NCI-H1417 treated with DMSO at 0.1 percent for 48 hours (cell line): ENCODE measurements around the gene CFL1.
A peak's percentile ranks its signal among the peaks of the same experiment; 100 is the strongest.

Source experiments
- DNase-seq: peaks from one replicate; lab custom pipeline; 2025; lab: John Stamatoyannopoulos, UW

The CFL1 gene

DNA sequence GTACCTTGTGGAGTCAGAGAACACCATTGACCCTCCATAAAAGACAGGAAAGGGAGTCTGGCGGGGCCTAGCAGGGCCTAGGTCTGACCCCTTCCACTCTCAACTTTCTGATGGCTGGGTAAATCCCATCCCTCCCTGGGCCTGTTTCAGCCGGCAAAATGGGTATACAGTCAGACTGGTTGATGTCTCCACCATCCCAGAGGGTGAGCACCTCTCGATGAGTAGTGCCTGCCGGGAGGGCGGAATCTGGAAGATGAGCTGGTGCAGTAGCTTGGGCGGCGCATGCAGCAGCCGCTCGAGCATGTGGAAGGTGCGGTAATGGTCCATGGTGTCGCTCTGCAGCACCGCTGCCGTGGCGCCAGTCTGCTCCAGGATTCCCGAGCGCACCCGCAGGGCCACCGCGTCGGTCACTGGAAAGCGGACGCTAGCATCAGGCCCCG, 29.8 kb upstream of the CFL1 start:
- DNase-seq: no peak

DNA sequence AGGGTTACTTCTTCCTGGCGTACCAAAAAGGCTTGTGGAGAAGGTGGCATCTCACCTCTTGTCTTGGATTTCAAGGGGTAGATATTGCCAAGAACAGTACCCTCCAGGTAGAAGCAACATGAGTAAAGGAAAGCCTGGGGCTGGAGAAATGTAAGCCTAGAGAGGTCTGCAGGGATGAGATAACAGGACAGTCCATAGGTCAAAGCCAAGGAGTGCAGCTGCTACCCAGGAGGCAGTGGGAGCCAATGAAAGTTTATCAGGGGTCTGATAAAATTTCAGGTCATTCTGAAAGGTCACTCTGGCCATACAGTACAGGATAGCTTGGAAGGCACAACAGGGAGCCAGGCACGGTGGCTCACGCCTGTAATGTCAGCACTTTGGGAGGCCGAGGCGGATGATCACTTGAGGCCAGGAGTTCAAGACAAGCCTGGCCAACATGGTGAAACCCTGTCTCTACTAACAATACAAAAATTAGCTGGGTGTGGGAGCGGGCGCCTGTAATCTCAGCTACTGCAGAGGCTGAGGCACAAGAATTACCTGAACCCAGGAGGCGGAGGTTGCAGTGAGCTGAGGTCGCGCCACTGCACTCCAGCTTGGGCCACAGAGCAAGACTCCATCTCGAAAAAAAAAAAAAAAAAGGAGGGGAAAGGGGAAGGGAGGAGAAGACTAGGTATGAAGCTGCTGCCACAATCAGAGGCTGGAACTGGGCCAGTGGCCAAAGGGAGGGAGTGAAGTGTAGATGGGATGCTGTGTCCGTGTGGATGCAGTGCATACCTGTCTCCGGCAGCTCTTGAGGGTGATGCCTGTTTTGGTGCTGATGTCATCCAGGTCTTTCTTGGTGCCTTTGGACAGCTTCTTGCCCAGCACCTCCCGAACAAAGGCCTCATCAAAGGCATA, 29.1 kb upstream of the CFL1 start:
- no peak for DNase-seq

DNA sequence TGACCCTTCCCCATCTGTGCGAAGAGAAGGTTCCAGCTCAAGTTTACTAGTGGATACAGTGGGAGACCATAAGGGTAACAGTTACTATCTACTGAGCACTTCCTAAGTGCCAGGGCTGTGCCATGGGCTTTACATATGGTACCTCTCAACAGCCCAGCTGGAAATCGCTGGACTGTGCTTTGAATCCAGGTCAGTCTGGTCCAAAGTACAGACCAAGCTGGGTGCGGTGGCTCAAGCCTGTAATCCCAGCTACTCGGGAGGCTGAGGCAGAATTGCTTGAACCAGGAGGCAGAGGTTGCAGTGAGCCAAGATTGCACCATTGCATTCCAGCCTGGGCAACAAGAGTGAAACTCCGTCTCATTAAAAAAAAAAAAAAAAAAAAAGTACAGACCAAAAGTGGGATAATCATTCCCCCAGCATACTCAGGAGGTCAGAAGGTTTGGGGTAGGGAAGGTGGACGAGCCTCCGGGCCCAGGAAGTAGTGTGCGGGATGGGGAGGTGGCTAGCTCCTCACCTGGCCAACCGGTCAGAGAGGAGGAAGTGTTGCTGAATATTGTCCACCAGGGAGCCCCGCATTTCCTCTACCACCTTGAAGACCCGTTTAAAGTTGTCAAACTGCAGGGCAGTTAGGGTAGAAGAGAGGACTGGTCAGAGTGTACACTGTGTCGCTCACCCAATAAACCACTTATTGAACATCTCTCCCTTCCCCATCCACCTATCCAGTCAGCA, 28.0 kb upstream of the CFL1 start:
- DNase-seq: no peak

DNA sequence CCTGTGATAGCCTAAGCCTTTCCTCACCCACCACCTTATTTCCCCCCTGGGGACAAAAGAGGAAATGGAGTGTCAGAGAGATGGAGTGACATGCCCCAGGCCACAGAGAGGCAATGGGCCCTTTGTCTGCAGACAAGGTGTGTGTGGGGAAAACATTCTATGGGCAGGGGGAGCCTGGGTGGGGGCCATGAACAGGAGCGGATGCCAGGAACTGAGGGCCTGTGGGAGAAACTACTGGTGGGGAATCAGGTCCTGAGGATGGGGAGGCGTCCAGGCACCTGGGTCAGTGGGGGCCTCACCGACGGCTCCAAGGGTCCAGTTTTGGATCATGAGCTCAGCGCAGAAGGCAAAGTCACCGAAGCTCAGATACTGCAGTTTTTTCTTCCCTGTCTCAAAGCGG, 27.3 kb upstream of the CFL1 start:
- DNase-seq: no peak

DNA sequence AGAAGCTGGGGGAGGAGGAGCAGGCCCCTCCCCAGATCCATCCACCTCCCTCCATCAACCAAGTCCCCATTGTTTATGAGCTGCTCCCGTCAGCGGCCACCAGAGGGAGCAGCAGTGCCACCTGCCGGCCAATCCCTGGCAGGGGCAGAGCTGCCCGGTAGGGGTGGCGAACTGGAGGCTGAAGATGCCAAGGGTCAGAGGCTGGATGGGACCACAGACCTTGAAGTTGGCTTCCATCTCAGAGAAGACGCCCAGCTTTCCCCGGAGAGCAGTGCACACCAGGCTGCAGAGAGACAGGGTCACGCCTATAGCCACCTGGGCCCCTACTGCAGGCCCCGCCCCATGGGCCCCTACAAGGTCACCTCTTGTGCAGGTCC, 26.7 kb upstream of the CFL1 start:
- peak; percentile 37 for DNase-seq

DNA sequence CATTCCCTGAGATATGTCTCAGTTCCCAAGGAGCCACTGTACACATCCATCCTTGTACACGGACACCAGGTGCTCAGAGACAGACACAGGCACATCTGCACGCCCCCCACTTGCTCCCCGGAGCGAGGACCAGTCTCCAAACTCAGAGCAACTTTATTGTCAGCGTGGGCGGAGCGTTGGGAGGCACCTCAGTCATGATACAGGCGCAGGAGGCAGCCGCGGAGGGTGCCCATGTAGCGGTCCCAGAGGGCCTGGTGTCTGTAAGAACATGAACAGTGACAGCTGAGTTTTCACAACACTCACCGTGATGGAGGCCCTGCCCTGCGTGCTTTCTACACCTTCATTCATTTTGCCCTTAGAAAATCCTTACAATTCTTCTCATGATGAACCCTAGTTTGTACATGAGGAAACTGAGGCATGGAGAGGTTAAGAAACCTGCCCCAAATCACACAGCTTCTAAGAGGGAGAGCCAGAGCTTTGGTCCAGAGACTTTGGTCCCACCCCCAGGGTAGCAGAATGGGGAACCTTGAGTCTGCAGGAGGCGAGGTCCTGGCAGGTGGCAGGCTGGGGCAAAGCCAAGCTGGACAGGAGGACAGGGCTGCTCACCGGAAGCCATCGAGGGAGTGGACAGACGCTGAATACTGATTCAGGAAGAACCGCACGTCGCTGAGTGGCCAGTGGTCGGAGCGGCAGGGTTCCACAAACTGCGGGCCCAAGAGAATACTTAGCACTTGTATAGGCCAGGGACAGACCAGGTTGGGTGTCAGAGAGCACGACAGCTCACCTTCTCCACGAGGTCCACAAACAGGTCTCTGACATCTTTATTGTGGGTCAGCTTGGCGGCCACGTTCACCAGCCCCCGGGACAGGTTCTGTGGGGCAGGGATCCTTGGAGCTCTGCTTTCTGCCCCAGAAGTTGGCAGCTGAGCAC, 26.1 kb upstream of the CFL1 start:
- DNase-seq: no peak

DNA sequence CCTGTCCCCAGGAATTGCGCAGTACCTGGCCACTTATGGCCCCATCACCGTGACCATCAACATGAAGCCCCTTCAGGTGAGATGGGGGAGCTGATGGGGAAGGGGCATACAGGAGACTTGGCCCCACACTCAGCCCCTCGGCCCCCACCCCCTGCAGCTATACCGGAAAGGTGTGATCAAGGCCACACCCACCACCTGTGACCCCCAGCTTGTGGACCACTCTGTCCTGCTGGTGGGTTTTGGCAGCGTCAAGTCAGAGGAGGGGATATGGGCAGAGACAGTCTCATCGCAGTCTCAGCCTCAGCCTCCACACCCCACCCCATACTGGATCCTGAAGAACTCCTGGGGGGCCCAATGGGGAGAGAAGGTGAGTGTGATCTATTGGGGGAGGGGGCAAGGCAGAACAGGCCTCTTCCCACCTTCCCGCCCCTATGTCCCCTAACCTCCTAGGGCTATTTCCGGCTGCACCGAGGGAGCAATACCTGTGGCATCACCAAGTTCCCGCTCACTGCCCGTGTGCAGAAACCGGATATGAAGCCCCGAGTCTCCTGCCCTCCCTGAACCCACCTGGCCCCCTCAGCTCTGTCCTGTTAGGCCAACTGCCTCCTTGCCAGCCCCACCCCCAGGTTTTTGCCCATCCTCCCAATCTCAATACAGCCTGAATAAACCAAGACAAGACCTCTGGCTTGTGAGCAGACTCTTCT, 25.2 kb upstream of the CFL1 start:
- no peak for DNase-seq

DNA sequence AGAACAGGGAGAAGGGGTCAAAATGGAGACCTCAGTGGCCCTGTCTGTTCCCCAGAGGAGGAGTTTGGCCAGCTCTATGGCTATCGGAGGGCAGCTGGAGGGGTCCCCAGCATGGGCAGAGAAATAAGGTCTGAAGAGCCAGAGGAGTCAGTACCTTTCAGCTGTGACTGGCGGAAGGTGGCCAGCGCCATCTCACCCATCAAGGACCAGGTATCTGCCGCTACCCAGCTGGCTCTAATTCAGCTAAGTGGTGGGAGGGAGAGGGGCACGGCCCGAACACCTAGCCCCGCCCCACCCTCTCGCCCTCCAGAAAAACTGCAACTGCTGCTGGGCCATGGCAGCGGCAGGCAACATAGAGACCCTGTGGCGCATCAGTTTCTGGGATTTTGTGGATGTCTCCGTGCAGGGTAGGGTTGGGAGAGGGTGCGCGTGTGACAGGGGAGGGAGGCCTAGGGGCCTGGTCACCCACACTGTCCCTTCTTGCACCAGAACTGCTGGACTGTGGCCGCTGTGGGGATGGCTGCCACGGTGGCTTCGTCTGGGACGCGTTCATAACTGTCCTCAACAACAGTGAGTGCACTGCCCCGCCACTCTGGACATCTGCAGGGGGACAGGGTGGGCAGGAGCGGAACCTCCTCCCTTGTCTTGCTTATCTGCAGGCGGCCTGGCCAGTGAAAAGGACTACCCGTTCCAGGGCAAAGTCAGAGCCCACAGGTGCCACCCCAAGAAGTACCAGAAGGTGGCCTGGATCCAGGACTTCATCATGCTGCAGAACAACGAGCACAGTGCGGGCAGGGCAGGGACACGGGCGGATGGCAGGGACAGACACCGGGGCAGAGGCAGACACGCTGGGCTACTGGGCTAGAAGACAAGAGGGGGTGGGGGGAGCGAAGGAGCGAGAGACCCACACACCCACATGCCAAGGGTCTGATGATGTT, 24.4 kb upstream of the CFL1 start:
- no peak for DNase-seq

DNA sequence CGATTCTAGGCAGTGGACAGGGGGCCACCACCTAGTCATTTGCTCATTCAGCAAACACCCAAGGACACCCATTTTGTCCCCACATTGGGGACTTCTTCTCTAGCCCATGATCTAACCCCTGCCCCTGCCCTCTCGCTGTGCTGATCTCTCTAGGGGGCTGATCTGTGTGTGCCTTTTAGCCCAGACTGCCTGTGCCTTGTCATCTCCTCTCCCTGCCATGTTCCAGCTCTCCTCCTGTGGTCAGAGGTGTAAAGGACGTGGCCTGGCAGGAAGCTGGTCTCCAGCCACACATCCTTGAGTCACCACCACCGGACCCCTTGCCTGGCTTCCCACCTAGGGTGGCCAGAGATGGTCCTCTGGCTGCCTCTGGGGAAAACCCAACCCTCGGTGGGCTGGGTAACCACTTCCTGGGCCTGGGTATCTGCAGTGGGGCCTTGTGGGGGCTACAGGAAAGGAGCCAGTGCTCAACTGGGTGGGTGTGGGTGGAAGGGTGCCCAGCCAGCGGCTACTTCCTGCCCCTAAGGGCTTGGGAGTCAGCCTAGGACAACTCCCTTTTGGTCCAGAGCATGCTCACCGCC, 23.0 kb upstream of the CFL1 start:
- no peak for DNase-seq

DNA sequence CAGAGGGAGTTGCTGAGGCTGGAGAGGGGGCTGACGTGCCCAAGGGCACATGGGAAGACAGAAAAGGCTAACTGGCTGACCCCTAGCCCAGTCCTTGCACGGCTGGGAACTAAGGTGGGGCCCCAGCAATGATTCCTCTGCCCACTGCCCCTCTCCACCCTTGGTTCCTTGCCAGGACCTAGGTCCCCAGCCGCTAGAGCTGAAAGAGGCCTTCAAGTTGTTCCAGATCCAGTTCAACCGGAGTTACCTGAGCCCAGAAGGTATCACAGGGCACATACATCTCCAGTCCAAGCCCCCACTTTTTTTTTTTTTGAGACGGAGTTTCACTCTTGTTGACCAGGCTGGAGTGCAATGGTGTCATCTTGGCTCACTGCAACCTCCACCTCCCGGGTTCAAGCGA, 22.0 kb upstream of the CFL1 start:
- no peak for DNase-seq

DNA sequence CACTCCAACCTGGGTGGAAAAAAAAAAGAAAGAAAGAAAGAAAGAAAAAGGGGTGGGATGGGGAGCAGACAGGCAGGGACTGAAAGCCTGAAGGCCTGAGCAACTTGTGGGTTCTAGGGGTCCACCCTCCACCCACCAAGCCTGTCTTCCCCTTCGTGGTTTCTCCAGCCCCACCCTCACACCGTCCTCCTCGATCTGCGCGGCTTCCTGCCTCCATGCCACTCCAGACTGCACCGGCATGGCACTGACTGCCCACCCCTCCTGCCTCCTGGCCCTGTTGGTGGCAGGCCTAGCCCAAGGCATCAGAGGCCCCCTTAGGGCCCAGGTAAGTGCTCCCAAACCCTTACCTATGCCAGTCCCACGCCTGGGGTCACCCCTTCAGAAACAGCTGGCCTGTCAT, 21.6 kb upstream of the CFL1 start, which contains the start of gene CTSW:
CTSW (plus strand) TSS at position 221 of the 400 bp plus-strand sequence; CDS start at position 239, 18 bp downstream.
- DNase-seq: no peak

DNA sequence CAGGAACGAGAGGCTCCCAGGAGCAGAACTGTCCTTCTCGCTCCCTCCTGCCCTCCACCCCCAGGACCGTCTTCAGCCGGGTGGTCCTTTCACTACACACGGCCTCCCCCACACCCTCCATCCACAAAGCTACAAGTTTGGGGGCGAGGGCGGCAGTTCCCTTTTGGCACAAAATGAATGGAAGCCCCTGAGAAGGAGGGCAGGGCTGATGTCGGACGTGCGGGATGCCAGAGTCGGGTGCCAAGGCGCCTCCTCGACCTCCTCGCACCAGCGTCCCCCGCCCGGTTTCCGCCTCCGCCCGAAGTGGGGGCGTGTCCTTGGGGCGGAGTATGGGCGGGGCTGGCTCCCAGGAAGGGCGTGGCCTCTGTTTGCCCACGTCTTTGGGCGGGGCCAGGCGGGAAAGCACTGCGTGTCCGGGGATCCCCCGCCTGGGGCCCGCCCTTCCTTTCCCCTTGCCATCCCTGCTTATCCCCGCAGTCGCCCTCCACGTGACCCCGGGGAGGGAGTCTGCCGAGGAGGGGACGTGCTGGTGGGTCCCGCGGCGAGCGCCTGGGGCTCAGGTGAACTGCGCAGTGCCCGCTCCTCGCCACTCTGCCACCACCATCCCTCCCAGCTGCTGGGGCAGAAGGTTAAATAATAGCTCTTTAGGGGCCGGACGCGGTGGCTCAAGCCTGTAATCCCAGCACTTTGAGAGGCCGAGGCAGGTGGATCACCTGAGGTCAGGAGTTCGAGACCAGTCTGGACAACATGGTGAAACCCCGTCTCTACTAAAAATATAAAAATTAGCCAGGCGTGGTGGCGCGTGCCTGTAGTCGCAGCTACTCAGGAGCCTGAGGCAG, 15.6 kb upstream of the CFL1 start:
- DNase-seq: peak; percentile 82

DNA sequence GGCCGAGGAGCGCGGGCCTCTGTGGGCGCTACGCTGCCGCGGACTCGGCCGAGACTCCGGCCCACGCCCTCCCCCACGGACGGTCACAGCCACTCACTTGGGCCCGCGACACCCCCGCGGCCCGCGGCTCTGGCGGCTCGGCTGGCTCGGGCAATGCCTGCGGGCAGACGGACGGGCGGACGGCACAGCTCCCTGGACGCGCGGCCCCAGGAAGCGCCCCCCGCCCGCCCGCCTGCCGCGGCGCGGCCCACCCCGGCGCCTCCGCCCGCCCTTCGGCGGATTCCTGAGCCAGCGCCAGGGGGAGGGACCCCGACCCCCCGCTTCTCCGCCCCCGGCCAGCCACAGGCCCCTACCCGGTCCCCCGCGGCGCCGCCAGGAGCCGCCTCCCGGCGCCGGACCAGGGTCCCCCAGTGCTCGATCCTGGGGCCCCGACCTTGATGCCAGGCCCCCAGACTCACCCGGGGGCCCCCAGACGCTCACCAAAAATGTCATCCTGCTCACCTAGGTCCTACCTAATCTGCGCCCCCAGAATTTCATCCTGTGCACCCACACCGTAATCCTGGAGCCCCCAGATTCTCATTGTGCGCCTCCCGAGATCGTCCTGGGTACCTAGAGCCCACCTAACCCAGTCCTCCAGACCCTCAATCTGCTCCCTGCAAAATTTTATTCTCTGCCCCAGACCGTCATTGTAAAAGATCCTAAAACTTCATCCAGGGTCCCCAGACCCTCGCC, 14.8 kb upstream of the CFL1 start, which contains the start of gene EFEMP2:
EFEMP2 (minus strand) TSS at position 215 of the 732 bp plus-strand sequence. CDS start 446 bp downstream, outside the sequence.
- no peak for DNase-seq

DNA sequence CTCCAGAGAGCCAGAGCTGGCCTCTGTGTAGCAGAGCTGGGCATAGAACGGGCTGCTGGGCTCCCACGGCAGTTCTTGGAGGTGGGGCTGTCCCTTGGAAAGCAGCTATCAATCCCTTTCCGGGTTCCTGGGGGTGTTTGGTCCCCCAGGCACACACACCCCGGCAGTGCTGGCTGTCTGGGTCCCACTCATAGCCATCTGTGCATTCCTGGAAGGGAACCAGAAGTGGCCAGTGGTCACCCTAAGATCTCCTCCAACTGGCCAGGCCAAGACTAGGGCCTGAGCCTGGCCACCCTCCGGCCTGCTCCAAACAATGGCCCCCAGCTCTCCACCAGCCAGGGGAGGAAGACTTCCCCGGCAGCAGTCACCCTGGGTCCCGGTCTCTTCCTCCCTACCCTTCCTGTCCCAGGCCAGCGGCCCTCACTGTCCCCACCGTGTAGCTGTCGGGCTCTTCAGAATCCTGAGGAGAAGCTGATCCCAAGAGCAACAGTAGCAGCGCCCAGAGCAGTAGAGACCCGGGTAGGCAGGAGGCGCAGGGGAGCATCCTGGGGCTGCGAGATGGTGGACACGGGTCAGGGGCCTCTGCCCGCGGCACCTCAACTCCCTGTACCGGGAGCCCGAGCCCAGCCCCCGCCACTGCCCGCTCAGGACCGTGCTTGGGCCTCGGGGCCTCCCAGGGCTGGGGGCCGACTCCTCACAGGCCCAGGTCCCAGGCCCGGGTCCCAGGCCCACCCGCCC, 14.0 kb upstream of the CFL1 start:
- DNase-seq: no peak

DNA sequence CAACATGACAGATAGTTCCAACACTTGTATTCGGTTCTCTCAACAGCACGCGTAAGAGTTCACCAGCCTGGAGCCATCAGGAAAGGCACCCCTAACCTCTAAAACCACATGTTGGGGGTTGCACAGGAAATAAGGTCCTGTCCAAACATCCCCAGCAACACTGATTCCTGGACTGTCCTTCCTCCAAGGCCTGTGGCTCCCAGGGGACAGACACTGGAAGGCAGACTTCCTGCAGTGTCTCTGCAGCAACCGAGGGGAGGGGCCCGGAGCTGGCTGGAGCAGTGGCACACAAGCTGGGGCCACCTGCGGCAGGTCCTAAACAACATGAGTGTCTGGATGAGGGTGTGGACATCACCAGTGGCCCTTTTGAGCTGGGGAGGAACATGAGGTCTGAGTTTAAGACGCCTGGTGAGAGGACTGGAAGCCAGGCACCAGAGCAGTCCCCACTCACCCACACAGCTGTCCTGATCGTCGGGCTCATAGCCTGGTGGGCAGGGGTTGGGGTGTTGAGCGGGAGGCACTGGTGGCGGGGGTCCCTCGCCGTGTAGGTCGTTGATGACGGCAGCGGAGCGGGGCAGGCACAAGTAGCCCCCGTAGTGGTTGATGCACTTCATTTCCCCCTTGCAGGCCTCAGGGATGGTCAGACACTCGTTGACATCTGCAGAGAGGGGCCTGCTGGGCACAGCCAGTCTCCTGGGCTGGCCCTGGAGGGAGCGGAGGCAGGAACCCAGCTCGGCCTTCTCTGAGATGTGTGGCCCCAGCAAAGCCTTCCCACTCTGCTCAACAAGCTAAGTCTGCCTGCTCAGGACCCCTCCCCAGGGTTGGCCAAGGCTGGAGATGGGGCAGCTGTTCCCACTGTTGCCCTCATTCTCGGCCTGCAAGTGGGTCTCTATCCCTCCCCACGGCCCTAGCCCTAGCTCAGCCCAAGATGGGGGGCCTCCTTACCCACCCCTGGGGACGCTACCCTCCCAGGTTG, 13.0 kb upstream of the CFL1 start:
- DNase-seq: no peak

DNA sequence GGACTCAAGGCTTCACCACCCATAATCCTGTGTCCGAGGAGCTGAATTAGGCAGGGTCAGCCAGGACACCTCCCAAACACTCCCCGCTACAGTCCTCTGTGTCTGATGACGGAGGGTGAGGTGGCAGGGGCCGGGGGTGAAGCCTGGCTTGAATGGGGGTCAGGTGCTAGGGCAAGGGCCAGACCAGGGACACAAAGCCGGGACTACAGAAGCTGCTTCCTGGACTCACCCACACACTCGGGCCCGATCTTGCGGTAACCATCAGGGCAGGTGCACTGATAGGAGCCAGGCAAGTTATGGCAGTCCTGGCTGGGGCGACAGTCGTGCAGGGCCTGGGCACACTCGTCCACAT, 12.3 kb upstream of the CFL1 start:
- no peak for DNase-seq
